ENCODE data around the gene TTLL12.
A peak's percentile ranks its signal among the peaks of the same experiment; 100 is the strongest.

The TTLL12 gene

DNA sequence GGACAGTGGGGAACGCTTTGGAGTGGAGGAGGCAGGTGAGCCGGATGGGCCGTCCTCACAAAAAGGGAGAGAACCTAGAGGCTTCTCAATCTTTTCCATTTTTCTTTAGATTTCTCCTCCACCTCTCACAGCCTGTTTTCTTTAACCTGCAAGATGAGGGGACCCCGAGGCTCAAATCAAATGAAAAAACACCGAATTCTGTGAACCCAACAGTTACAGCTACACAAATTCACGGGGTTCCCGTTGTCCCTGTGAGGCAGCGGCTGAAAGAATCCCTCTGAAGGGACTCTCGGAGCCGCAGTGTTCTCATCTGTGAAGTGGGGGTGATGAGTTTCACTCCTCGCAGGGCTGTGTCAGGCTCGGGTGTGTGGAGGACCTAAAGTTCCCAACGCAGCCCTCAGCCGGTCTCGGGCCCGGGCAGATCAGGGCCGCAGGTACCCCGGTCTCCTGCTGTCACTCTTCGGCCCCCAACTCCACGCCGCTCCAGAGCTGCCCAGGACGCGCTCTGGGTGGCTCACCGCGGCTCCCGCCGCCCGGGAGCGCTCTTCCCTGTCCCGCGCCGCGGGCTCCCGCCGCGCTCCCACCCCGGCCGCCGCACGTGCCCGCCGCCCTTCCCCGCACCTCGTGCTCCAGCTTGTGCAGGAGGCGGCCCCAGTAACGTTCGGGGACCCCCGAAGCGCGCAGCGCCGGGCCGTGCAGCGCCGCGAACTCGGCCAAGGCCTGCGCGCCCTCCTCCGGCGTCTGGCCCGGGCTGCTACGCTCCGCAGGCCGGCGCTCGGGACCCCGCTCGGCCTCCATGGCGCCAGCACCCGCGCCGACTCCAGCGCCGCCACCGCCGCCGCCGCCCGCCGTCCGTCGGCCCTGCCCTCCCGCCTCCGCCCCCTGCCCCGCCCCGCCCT lies at the start of gene TTLL12:
TTLL12 (minus strand) TSS at position 863 of the 899 bp plus-strand sequence; CDS start at position 798, 65 bp downstream.
- peaks cover 43% of the 10 kb centered on the region for H3K36me3 ChIP-seq (ENCODE audit: control insufficient read depth, low read length)
- no peaks in the 10 kb centered on the region for H3K9me2 ChIP-seq (replicated peaks; ENCODE audit: control insufficient read depth, low read length)
- H3K4me3 ChIP-seq (ENCODE audit: low read length): peak within 1 kb of the TSS; percentile 95
- H4K20me1 ChIP-seq (ENCODE audit: control insufficient read depth, insufficient read depth, low read depth, low read length): peaks cover 6% of the 10 kb centered on the region
- peaks cover 8% of the 10 kb centered on the region; the same call in 1 of the 2 replicates for H3K27me3 ChIP-seq (ENCODE audit: control insufficient read depth, low read length)
- H3K27ac ChIP-seq (ENCODE audit: low read depth, low read length): peak within 1 kb of the TSS; percentile 74
- peak within 1 kb of the TSS; percentile 97 for H3K4me2 ChIP-seq (ENCODE audit: low read length)
- peaks cover 4% of the 10 kb centered on the region; the same call in 1 of the 2 replicates for H3F3A ChIP-seq (ENCODE audit: control insufficient read depth, insufficient read depth)
- TF ChIP-seq, protein P1, sequence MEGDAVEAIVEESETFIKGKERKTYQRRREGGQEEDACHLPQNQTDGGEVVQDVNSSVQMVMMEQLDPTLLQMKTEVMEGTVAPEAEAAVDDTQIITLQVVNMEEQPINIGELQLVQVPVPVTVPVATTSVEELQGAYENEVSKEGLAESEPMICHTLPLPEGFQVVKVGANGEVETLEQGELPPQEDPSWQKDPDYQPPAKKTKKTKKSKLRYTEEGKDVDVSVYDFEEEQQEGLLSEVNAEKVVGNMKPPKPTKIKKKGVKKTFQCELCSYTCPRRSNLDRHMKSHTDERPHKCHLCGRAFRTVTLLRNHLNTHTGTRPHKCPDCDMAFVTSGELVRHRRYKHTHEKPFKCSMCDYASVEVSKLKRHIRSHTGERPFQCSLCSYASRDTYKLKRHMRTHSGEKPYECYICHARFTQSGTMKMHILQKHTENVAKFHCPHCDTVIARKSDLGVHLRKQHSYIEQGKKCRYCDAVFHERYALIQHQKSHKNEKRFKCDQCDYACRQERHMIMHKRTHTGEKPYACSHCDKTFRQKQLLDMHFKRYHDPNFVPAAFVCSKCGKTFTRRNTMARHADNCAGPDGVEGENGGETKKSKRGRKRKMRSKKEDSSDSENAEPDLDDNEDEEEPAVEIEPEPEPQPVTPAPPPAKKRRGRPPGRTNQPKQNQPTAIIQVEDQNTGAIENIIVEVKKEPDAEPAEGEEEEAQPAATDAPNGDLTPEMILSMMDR (IDR thresholded peaks at IDR 0.05; ENCODE audit: low read depth, low read length, poor library complexity, severe bottlenecking): peak; percentile 18
- no peak for TF ChIP-seq EZH2phosphoT487 (IDR thresholded peaks at IDR 0.05; ENCODE audit: borderline replicate concordance, low read length)
- peaks cover 16% of the 10 kb centered on the region for H3K4me1 ChIP-seq (ENCODE audit: control insufficient read depth, low read length)
- no peaks in the 10 kb centered on the region for H3K9me3 ChIP-seq (ENCODE audit: control insufficient read depth, insufficient read depth, low read length)
- H3K79me2 ChIP-seq (ENCODE audit: control insufficient read depth, low read length): peaks cover 47% of the 10 kb centered on the region

DNA sequence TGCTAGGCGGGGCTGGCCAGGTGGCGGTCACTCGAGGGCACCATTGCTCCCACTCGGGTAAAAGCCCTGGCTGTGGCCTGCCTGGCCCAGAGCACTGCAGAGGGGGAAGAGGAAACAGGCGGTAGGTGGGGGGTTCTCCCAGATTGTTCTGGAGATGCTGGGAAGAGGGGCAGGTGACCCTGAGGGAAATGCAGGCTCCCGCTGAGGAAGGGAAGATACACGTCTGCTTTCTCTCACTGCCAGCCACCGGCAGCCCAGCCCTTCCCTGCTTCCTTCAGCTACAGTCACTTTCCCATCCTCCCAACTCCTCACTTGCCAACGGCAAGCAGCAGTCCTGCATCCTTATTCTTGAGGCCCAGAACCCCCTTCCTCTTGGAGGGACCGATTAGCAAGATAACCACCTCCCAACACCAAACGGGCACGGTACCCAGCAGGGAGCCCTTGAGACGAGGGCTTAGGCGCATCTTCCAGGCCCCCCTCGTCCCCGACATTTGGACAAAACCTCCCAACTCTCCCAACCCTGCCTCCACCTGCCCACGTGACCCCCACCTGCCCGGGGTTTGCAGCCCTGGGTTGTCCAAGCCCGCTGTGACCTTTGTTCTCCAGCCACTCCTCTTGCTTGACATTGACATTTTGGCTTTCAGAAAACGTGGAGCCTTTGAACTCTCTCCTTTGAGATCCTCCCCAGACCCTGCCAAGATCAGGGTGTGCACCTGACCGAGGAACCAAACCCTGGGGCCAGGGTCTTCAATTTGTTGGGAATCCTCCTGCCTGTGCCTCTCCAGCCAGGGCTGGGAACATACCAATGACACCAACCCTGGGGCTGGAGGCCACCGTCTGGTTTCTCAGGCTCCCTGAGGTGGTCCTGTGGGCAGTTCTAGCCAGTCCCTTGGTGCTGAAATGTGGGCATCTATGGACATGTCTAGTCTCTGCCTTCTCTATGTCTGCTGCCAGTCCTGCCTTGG lies 48.8 kb upstream of the TTLL12 start:
- no peaks in the 10 kb centered on the region for H3K4me1 ChIP-seq (ENCODE audit: control insufficient read depth, low read length)
- no peak overlapping the region for H3K4me3 ChIP-seq (ENCODE audit: low read length)

DNA sequence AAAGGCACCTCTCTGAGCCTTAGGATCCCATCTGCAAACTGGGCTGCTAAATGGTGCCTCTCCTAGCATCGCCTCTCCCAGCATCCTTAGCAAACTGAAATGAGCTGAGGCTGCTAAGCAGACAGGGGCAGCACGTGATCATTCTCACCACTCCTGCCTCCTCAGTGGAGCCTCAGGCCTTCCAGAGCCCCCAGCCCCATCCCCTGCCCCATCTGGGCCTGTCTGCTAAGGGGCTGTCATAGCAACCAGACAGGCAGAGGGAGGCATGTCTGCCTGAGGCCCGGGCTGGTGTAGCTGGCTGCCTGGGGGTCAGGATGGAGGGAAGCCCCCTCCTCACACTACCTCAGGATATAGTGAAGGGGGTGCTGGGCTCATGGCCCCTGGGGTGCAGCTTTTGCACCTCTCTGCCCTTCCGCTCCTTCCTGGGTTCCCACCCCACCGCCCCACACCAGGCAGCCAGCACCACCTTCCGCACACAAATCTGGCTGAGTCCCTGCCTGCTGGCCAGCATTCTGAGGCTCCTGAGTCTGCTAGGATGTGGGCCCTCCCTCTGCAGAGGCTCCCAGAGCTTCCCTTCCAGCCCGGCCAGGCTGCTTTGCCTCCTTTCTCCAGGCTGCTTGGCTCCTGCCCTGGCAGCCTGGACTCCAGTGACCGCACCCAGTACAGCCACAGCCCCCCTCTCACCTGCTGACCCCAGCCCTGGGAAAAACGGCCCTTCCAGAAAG lies 47.5 kb upstream of the TTLL12 start:
- Histone ChIP-seq H3K4me1 (ENCODE audit: control insufficient read depth, low read length) (no peaks in the 10 kb centered on the region), H3K27ac (ENCODE audit: low read depth, low read length) (no peak overlapping the region)

More for the DNA sequence above, 48.8 kb upstream of the TTLL12 start:
- H3K9me3 ChIP-seq (ENCODE audit: control insufficient read depth, insufficient read depth, low read length): no peaks in the 10 kb centered on the region
- H3K9me2 ChIP-seq (replicated peaks; ENCODE audit: control insufficient read depth, low read length): no peaks in the 10 kb centered on the region
- no peaks in the 10 kb centered on the region for H3K27me3 ChIP-seq (ENCODE audit: control insufficient read depth, low read length)
- no peak overlapping the region for H3K4me2 ChIP-seq (ENCODE audit: low read length)
- no peaks in the 10 kb centered on the region for H4K20me1 ChIP-seq (ENCODE audit: control insufficient read depth, insufficient read depth, low read depth, low read length)
- H3K27ac ChIP-seq (ENCODE audit: low read depth, low read length): no peak overlapping the region
- TF ChIP-seq, protein P1 (IDR thresholded peaks at IDR 0.05; ENCODE audit: low read depth, low read length, poor library complexity, severe bottlenecking): no peak
- TF ChIP-seq EZH2phosphoT487 (IDR thresholded peaks at IDR 0.05; ENCODE audit: borderline replicate concordance, low read length): no peak
- H3K36me3 ChIP-seq (ENCODE audit: control insufficient read depth, low read length): no peaks in the 10 kb centered on the region
- H3F3A ChIP-seq (ENCODE audit: control insufficient read depth, insufficient read depth): no peaks in the 10 kb centered on the region
- H3K79me2 ChIP-seq (ENCODE audit: control insufficient read depth, low read length): no peaks in the 10 kb centered on the region

More for the DNA sequence above, 47.5 kb upstream of the TTLL12 start:
- Histone ChIP-seq H3K4me3 (ENCODE audit: low read length) (no peak overlapping the region), H4K20me1 (ENCODE audit: control insufficient read depth, insufficient read depth, low read depth, low read length) (no peaks in the 10 kb centered on the region), H3K79me2 (ENCODE audit: control insufficient read depth, low read length) (no peaks in the 10 kb centered on the region), H3F3A (ENCODE audit: control insufficient read depth, insufficient read depth) (no peaks in the 10 kb centered on the region), H3K36me3 (ENCODE audit: control insufficient read depth, low read length) (no peaks in the 10 kb centered on the region), H3K9me2 (replicated peaks; ENCODE audit: control insufficient read depth, low read length) (no peaks in the 10 kb centered on the region), H3K27me3 (ENCODE audit: control insufficient read depth, low read length) (no peaks in the 10 kb centered on the region), H3K9me3 (ENCODE audit: control insufficient read depth, insufficient read depth, low read length) (no peaks in the 10 kb centered on the region), H3K4me2 (ENCODE audit: low read length) (no peak overlapping the region)
- TF ChIP-seq, protein P1 (IDR thresholded peaks at IDR 0.05; ENCODE audit: low read depth, low read length, poor library complexity, severe bottlenecking): no peak
- no peak for TF ChIP-seq EZH2phosphoT487 (IDR thresholded peaks at IDR 0.05; ENCODE audit: borderline replicate concordance, low read length)
